Measurements from ENCODE around the gene IPO9. TPM values are rescaled to one million over a fixed set of nuclear protein-coding genes. Genes with fewer than 3 reads are reported as not detected.

The IPO9 gene
- total and polyA plus RNA-seq, 2 of the 4 experiments (the other 2 are of a cell fraction): 14.0 to 23.4 TPM

DNA sequence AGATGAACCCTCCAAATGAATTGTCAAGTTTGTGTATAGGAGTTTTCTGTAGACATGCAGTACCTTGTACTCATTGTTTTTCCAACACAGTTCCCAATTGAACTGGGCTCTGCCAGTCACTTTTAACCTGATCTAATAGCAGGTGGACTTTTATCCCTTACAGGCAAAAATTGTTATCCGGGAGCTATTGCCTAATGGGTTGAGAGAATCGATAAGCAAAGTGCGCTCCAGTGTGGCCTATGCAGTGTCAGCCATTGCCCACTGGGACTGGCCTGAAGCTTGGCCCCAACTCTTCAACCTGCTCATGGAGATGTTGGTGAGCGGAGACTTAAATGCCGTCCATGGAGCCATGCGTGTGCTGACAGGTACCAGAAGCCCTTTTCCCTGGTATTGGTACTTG is 19.3 kb downstream of the IPO9 start:
- no peak for TF ChIP-seq FOS (IDR thresholded peaks at IDR 0.05; ENCODE audit: low read depth, low read length)
- no peak for TF ChIP-seq NFE2L2 (IDR thresholded peaks at IDR 0.05; ENCODE audit: low read depth, low read length)
- TF ChIP-seq BHLHE40 (IDR thresholded peaks at IDR 0.05; ENCODE audit: low read depth, low read length): no peak
- no peak for TF ChIP-seq RFX5 (IDR thresholded peaks at IDR 0.05; ENCODE audit: low read depth, low read length)
- TF ChIP-seq, protein P1, sequence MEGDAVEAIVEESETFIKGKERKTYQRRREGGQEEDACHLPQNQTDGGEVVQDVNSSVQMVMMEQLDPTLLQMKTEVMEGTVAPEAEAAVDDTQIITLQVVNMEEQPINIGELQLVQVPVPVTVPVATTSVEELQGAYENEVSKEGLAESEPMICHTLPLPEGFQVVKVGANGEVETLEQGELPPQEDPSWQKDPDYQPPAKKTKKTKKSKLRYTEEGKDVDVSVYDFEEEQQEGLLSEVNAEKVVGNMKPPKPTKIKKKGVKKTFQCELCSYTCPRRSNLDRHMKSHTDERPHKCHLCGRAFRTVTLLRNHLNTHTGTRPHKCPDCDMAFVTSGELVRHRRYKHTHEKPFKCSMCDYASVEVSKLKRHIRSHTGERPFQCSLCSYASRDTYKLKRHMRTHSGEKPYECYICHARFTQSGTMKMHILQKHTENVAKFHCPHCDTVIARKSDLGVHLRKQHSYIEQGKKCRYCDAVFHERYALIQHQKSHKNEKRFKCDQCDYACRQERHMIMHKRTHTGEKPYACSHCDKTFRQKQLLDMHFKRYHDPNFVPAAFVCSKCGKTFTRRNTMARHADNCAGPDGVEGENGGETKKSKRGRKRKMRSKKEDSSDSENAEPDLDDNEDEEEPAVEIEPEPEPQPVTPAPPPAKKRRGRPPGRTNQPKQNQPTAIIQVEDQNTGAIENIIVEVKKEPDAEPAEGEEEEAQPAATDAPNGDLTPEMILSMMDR (conservative IDR thresholded peaks at IDR 0.05; ENCODE audit: low read depth, low read length): no peak
- no peak for TF ChIP-seq RAD21 (IDR thresholded peaks at IDR 0.05; ENCODE audit: low read length)
- TF ChIP-seq, protein P2, sequence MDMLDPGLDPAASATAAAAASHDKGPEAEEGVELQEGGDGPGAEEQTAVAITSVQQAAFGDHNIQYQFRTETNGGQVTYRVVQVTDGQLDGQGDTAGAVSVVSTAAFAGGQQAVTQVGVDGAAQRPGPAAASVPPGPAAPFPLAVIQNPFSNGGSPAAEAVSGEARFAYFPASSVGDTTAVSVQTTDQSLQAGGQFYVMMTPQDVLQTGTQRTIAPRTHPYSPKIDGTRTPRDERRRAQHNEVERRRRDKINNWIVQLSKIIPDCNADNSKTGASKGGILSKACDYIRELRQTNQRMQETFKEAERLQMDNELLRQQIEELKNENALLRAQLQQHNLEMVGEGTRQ (IDR thresholded peaks at IDR 0.05; ENCODE audit: low read depth, low read length): no peak
- TF ChIP-seq POLR2A (IDR thresholded peaks at IDR 0.05; ENCODE audit: low read depth, low read length): no peak
- TF ChIP-seq MAZ (IDR thresholded peaks at IDR 0.05; ENCODE audit: borderline replicate concordance, low read depth, low read length): no peak
- TF ChIP-seq CHD1 (IDR thresholded peaks at IDR 0.05; ENCODE audit: low read depth, low read length): no peak
- no peak for TF ChIP-seq SMC3 (IDR thresholded peaks at IDR 0.05; ENCODE audit: low read depth, low read length)
- TF ChIP-seq CEBPB (IDR thresholded peaks at IDR 0.05; ENCODE audit: low read depth, low read length): no peak
- TF ChIP-seq, protein P3, sequence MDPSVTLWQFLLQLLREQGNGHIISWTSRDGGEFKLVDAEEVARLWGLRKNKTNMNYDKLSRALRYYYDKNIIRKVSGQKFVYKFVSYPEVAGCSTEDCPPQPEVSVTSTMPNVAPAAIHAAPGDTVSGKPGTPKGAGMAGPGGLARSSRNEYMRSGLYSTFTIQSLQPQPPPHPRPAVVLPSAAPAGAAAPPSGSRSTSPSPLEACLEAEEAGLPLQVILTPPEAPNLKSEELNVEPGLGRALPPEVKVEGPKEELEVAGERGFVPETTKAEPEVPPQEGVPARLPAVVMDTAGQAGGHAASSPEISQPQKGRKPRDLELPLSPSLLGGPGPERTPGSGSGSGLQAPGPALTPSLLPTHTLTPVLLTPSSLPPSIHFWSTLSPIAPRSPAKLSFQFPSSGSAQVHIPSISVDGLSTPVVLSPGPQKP (IDR thresholded peaks at IDR 0.05; ENCODE audit: borderline replicate concordance, low read depth, low read length): no peak
- TF ChIP-seq MAFK (IDR thresholded peaks at IDR 0.05; ENCODE audit: low read depth, low read length): no peak
- no peak for TF ChIP-seq RCOR1 (IDR thresholded peaks at IDR 0.05; ENCODE audit: insufficient replicate concordance, low read length)
- dilution Hi-C loops (cut with HindIII; ENCODE audit: low sequenced_read_pairs, unreplicated experiment): no loop called here

More for the DNA sequence above, 19.3 kb downstream of the IPO9 start:
- ChIA-PET POLR2A (ENCODE audit: unreplicated experiment) (no interaction called here), CTCF (interaction anchor here (0.6 kb wide), 1 partner anchor 48 kb away, joined by 3 read pairs; no protein-coding TSS in a partner anchor)
- peaks cover 3% of the 10 kb centered on the region; the same call in 1 of the 2 replicates for H3K4me1 ChIP-seq (ENCODE audit: control insufficient read depth, insufficient read depth, low read length)
- H4K8ac ChIP-seq (ENCODE audit: low read depth in 2 of 2, low read length in 2 of 2): no peak overlapping the region
- H3K23ac ChIP-seq (ENCODE audit: low read depth, low read length): no peak overlapping the region
- no peak overlapping the region for H3K14ac ChIP-seq (replicated peaks; ENCODE audit: low read depth, low read length)
- in situ Hi-C loops (cut with MboI; ENCODE audit: low sequenced_read_pairs) (no loop called here), intact Hi-C loops (cut with micrococcal nuclease) (no loop called here)
- no peaks in the 10 kb centered on the region for H3K9me3 ChIP-seq (ENCODE audit: control insufficient read depth, insufficient read depth, low read length)
- H3K36me3 ChIP-seq (ENCODE audit: control insufficient read depth, insufficient read depth, low read length): peaks cover 17% of the 10 kb centered on the region
- H4K20me1 ChIP-seq (ENCODE audit: insufficient read depth, low read length): peaks cover 26% of the 10 kb centered on the region; the same call in 1 of the 2 replicates
- H3K9me1 ChIP-seq (ENCODE audit: insufficient read depth, low read length): peaks cover 7% of the 10 kb centered on the region
- no peak overlapping the region for H4K91ac ChIP-seq (ENCODE audit: insufficient read depth, low read depth, low read length)
- H3K4me2 ChIP-seq (ENCODE audit: low read depth, low read length): no peak overlapping the region
- no peak overlapping the region for H3K4me3 ChIP-seq (ENCODE audit: insufficient read depth, low read depth, low read length)
- H2BK120ac ChIP-seq (ENCODE audit: low read depth, low read length): no peak overlapping the region
- DNase-seq (no peak), ATAC-seq (ENCODE audit: low read depth) (no peak)
- no peak overlapping the region for H2BK15ac ChIP-seq (ENCODE audit: low read depth, low read length)
- BruUV-seq (replicated peaks): no TSS peak
- no peak overlapping the region for H3K9ac ChIP-seq (ENCODE audit: low read depth, low read length)
- no peak overlapping the region for H3K27ac ChIP-seq (ENCODE audit: insufficient read depth, low read length)
- no peak overlapping the region for H2BK20ac ChIP-seq (ENCODE audit: low read depth, low read length)
- H2AK5ac ChIP-seq (ENCODE audit: low read depth, low read length): no peak overlapping the region
- H3K18ac ChIP-seq (ENCODE audit: low read depth, low read length): no peak overlapping the region
- no peak overlapping the region for H2AFZ ChIP-seq (replicated peaks; ENCODE audit: low read length, poor library complexity)
- H3K79me1 ChIP-seq (ENCODE audit: low read depth in 1 of 2, low read length in 2 of 2): peaks cover 26 to 69% of the 10 kb centered on the region in 2 experiments
- no peak overlapping the region for H4K5ac ChIP-seq (ENCODE audit: low read depth, low read length)
- no peak overlapping the region for H3K56ac ChIP-seq (ENCODE audit: extremely low read depth, insufficient read depth, low read length)
- H3K4ac ChIP-seq (ENCODE audit: low read depth, low read length): no peak overlapping the region
- peak overlapping the region; percentile 30 for H2BK5ac ChIP-seq (ENCODE audit: low read depth, low read length, poor library complexity, severe bottlenecking)
- 100% methylated on average over 2 of the region's 6 CpGs; no CpG with 5 or more reads in 1 of the 2 experiments for WGBS, 2 experiments (ENCODE audit: extremely low coverage in 2 of 2, insufficient read length in 1 of 2)
- H2AK9ac ChIP-seq (replicated peaks; ENCODE audit: low read depth, low read length, poor library complexity): no peak overlapping the region
- no peaks in the 10 kb centered on the region for H3K27me3 ChIP-seq (ENCODE audit: control insufficient read depth, insufficient read depth, low read length)
